OCI-M2 (cell line): ENCODE measurements around the gene SEC31A.
"Not testable (repeated sequence)": the region's sequence is repeated elsewhere in the genome, so short reads cannot be mapped to it uniquely, and the experiment has no call there.

Source experiments
- DNase-seq: peaks from one replicate; lab custom pipeline; 2025; ENCODE audit not compliant: unreplicated experiment; lab: John Stamatoyannopoulos, UW

Gene SEC31A

DNA sequence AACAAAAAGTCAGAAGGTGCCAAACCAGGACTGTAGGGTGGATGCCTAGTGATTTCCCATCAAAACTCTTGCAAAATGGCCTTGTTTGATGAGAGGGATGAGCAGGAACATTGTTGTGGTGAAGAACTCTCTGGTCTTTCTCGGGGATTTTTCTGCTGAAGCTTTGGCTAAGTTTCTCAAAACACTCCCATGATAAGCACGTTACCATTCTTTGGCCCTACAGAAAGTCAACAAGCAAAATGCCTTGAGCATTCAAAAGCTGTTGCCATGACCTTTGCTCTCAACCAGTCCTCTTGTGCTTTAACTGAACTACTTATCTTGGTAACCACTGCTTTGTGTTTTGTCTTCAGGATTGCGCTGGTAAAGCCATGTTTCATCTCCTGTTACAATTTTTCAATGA, 3.0 kb upstream of the SEC31A start:
- DNase-seq, result no peak

DNA sequence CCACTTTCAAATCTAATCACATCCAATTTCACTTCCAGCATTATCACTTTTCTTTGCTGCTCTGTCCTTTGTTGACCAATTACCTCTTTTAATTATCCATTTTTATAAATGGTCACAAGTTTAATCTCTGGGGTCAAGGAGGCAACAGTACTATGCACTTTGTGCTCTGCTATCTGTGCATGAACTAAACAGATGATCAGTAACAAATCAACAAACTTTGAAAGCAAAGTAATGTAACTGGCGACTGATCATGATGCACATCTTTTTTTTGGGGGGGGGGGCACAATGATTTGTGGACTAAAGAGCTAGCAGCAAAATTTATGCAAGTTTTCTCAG, 1.5 kb upstream of the SEC31A start:
- no peak for DNase-seq

DNA sequence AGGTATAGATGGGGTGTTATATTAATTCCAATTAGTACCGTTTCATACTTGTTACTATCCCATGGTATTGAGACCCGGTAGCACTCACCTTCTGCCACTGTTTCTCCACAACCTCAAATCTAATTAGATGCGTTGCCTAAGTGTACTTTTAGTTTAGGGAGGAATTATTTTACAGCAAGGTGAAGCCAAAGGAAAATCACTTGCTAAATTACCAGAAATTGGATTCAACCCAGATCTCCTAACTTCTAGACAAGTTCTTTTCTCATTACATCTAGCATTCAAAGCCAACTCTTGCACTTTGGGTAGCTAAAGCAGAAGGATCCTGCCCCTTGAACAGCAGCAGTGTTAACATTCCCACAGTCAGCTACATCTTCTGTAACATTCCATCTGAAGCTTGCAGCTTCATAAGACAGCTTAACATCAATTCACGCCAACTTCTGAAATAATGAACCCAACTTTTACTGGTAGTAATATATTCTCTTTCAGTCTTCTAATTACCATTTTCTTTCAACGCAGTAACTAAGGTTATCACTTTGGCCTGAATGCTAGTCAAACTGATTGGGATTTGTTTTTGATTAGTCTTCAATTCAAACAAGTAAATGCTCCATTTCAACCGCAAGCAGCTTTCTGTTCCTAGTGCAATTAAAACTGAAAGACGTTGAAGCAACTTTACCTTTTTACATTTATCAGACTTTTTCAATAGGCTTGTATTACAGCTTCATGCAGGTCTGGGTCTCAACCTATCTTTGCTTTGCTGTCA, 934 bp upstream of the SEC31A start:
- DNase-seq, result no peak

DNA sequence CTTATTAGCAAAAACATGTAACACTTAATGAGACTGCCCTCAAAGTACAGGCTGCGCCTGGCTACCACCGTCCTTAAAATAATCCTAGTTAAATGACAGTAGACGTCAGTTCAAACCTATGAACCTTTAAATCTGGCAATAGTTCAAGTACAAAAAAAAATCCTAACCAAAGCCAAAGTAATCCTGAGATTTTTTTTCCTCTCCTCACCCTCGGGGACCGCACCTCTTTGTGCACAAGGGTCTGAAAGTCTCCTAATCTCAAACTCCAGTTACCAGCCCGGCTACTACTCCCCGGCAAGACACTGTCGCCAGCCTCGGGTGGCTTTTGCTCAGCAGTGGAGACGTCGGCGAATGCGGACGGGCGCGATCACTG, 439 bp downstream of the SEC31A start:
- DNase-seq, result no peak

DNA sequence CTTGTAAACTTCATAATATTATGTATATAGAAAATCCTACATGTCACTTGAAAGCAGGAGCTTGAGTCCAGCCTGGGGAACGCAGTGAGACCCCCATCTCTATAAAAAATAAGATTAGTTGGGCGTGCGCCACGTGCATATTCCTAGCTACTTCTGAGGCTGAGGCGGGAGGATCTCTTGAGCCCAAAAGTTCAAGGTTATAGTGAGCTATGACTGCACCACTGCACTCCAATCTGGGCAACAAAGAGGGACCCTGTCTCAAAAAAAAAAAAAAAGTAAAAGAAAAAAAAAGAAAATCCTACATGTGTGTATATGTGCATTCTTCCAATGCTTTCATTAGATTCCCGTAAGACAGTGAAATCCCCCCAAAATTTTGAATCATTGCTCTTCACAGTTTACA, 1.7 kb downstream of the SEC31A start:
- DNase-seq, result no peak

DNA sequence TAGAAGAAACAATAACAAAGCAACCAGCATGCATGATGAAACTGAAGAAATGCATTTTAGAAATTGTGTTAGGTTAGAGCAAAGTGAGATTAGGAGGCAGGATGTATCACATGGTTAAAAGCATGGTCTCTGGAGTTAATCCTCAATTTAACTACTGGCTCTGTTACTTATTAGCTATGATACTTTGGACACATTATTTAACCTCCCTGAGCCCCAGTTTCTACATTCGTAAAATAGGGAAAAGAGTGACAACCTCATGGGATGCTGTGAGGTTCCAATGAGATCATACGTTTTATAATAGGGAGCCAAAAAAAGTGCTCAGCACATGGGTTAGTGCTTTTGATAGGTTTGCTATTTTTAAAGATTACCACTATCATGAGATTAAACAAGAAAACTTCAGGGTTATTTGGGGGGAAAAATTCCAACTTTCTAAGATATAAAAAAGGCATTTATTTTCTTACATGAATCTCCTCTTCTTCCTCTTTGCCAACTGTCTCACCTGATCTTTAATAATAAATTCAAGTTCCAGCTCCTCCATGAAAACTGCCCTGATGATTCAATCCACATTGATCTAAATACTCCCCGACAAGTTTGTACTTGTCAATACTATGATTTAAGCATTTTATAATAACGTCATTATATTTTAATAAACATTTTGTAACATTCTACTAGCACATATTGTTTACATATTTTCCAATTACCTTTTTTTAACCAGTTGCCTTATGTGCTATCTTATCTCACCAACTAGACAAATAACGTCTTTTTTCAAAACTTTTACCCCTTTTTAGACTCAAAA, 4.6 kb downstream of the SEC31A start:
- DNase-seq, result no peak

DNA sequence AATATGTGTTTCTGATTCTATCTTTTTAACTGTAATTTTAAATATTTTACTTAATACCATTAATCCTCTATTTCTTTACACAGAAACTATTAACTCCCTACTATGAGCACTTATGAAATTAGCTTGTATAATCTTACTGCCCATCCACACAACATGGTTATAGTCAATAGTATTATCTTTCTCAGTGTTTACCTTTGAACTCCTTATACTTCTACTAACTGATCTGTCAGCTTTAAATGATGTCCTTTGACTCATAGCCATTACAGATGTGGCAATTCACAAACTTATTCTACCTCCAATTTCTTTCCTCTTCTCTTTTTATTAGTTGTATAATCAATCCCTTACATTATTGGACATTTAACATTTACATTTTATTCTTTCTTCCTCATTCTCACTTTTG, 5.5 kb downstream of the SEC31A start:
- DNase-seq, result no peak

DNA sequence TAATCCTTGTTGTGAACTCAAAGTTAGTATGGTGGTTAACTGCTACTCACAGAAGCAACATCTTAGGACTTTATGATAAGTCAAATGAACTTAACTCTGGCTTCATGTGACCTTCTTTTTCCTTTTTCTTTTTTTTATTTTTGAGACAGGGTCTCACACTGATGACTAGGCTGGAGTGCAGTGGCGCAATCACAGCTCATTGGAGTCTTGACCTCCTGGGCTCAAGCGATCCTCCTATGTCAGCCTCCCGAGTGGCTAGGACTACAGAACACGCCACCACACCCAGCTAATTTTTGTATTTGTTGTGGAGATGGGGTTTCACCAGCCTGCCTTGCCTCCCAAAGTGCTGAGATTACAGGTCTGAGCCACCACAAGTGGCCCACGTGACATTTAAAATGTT, 22.4 kb downstream of the SEC31A start:
- no peak for DNase-seq

DNA sequence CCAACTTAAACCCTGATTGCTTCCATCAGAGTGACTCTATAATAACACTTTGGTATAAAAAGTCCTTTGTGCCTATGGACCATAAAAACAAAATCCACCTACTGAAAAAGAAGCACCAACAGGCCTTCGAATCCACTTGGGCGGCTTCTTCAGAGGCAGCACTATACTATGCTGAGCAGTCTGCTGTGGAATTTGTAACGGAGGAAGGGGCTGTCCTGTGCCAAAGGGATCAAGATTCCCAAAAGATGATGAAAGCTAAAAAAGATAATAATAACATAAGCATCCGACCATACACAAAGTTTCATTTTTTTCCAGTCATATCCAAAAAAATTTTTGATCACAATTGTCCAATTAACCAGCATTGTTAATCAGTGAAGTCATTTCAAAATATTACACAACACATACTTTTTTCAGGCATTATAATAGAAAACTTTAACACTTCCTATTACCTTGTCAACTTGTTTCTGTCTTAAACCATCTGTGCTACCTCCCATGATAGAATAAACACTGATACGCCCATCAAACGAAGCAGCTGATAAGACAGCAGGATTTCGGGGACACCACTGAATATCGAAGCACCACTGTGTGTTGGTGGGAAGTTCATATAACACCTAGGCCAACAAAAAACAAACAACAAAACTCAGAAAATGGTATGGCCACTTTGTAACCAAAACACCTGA, 24.1 kb downstream of the SEC31A start:
- no peak for DNase-seq

DNA sequence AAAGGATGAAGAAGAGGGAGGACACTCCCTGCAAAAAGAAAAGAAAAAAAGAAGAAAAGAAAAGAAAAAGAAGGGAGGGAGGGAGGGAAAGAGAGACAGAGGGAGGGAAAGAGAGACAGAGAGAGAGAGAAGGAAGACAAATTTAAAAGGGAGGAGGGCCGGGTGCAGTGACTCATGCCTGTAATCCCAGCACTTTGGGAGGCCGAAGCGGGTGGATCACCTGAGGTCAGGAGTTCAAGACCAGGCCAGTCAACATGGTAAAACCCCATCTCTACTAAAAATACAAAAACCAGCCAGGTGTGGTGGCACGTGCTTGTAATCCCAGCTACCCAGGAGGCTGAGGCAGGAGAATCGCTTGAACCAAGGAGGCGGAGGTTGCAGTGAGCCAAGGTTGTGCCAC, 24.9 kb downstream of the SEC31A start:
- DNase-seq, result not testable (repeated sequence)

DNA sequence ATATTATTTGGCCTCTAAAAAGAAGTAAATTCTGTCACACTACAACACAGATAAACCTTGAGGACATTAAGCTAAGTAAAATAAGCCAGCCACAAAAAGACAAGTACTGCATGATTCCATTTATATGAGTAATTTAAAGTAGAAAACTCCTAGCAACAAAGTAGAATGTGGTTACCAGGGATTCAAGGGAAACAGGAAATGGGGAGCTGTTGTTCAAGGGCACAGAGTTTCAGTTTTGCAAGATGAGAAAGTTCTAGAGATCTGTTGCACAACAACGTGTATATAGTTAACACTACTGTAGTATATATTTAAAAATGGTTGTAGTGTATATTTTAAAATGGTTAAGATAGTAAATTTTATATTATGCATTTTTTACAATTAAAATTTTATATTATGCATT, 25.4 kb downstream of the SEC31A start:
- no peak for DNase-seq

DNA sequence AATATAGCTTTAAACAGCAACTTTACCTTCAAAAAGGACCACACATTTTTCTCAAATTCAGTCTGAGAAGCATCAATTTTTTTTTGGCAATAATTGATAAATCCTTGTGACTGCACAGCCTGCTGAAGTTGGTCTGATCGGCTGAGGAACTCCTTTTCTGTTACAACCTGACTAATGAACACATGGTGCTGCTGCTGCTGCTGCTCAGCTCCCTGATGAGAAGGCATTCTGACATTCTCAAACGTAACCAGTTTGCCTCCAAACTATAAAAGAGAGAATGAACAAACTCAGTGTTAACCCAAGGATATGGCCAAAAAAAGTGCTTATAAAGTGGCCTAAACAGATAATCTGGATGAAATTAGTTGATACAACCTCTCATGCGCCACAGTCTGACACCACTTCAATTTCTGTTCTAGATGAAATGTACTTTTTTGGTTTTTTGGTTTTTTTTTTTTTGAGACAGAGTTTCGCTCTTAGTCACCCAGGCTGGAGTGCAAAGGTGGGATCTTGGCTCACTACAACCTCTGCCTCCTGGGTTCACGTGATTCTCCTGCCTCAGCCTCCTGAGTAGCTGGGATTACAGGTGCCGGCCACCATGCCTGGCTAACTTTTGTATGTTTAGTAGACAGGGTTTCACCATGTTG, 26.5 kb downstream of the SEC31A start:
- DNase-seq, result no peak

DNA sequence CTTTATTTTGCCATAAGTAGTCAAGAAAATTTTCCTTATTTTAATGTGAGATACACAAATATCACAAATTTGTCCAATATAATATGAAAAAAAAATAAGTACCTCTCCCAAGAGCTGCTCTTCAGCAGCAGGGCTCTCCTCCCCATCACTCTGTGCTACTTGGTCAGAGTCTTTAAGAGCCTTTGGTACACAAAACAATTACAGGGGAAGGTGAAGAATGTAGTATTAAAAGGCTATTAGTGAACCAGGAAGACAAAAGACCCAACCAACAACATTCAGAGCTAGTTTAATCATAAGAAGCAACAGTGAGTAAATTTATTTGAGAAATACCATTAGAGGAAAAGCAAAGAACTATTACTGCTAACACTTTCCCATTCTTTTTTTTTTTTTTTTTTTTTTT, 29.4 kb downstream of the SEC31A start:
- DNase-seq, result no peak

DNA sequence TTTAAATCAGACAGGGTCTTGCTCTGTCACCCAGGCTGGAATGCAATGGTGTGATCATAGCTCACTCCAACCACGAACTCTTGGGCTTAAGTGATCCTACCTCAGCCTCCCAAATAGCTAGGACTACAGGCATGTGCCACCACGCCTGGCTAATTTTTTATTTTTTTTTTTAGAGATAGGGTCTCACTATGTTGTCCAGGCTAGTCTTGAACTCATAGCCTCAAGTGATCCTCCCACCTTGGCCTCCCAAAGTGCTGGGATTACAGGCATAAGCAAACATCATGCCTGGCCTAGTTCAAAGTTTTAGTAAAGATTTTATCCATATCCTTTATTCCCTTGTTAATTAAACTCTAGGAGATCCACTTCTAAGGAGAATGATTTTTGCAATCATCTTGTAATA, 30.5 kb downstream of the SEC31A start:
- DNase-seq, result not testable (repeated sequence)

DNA sequence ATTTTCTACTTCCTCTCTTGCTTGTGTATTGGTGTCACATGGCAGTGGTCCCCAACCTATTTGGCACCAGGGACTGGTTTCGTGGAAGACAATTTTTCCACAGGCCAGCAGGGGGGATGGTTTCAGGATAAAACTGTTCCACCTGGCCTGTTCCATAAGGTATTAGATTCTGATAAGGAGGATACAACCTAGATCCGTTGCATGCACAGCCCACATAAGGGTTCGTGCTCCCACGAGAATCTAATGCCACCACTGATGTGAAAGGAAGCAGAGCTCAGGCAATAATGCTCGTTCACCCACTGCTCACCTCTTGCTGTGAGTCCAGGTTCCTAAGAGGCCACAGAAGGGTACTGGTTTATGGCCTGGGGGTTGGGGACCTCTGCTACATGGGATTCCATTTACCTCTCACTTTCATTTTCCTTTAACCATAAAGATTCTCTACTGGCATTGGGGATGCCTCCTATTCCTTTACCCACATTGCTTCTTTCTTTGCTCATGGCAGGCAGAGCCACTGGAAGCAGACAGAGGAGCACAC, 38.1 kb downstream of the SEC31A start:
- DNase-seq, result no peak

DNA sequence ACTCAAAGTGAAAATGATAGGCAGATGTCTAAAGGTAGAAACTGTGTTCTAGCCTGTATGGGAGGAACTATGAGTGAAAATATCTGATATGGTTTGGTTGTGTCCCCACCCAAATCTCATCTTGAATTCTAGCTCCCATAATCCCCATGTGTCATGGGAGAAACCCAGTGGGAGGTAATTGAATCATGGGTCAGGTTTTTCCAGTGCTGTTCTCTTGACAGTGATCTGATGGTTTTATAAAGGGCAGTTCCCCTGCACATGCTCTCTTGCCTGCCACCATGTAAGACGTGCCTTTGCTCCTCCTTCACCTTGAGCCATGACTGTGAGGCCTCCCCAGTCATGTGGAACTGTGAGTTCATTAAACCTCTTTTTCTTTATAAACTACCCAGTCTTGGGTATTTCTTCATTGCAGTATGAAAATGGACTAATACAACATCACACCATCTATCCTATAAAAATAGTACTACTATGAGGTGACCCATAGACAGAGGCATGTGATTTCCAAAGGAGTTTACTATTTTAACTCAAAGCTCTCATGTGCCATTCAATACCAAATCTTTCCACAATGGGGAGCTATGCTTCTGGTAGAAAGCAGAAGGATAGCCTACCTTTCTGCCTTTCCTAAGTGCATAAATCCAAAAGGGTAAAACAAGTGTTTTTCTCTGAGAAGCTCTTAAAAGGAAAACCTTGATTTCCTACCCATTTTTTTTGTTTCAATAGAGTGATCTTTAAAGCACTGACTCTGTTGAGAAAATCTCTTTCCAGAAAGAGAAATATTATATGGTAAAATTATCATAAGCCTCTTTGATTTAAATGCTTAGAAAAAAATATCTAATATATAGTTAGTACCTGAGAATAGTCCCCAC, 38.8 kb downstream of the SEC31A start:
- no peak for DNase-seq

DNA sequence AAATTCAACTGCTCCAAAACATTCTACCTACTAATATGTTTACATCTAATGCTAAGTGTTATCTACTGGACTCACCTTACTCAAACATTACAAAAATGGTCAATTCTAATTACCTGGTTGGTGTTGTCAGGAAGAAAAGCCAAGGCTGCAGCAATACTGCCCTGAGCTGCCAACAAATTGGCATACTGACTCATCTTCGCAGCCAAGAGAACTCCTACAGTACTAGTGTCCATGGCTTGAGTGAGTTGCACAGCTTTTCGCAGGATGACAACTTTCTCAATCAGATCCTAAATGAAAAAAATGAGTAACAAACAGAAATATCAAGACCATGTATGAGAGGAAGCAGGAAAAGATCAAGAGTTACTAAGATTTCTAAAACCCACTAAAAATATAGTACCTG, 39.6 kb downstream of the SEC31A start:
- DNase-seq, result no peak

DNA sequence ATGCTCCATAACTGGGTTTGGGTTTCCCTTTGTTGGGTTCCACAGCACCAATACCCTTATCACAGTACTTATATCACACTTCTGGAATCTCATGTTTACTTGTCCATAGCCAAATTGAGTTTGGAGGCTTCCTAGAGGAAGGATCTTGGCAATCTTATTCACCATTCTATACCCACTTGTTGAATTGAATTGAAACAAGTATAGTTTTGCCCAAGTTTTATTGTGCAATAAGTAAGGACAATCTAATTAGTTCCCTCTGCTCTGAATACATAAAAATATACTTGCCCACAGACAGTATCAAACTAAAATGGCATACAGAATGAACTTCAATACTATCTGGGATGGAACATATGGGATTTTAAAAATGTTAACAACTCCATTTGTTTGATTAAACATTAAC, 40.3 kb downstream of the SEC31A start:
- DNase-seq, result no peak

DNA sequence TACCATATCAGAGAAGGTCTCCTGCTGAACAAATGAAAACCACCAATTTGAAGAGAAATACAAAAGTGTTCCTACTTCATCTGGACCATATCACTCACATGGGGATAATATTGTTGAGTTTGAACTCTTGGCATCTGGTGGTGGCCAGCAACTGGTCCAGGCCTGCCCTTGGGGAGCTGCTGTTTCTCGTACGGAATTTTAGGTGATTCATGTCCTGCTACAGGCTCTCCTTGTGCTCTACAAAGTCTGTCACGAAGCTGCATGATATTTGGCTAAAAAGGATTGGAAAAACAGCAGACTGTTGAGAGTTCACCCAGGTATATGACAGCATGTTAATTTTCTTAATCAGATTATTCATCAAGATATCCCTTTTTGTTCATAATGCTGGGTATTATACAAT, 42.2 kb downstream of the SEC31A start:
- DNase-seq, result no peak

DNA sequence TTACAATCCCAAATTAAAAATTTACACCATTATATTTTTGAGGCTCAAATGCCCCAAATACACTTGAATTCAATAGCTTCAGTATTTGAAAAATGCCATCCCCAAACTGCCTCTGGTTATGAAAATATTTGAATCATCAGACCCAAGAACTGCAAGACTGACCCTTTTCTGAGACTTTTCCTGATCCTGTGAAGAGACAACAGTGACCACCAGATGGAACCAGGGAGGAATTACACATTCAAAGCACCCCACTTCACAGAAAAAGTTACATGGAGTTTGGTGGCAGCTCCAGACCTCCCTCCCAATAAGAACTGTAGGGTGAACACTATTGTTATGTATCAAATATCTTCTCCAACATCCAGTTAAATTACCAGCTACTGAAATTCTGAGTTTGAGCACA, 48.4 kb downstream of the SEC31A start:
- no peak for DNase-seq

DNA sequence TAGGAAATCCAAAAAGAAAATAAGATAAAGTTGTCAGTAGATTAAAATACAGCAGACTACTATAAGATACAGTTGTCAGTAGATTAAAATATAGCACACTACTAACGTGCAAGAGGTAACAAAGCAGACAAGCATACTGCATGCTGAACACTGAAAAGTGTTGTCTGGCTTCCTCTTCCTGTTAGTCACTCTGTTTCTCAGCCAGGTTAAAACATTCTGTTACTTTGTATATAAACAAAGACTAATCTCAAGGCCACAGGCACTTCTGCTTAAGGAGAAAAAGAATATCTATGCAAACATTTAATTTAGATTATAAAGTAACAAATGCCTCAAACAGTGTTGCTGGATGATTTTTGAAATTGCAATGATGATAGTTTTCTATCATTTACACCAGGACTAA, 51.3 kb downstream of the SEC31A start:
- DNase-seq, result no peak
